ENCODE data around the gene DGCR2.
"Not testable (repeated sequence)": the region's sequence is repeated elsewhere in the genome, so short reads cannot be mapped to it uniquely, and the experiment has no call there.

Gene DGCR2

GRCh38 chr22:19079691-19080090 is 42.5 kb downstream of the DGCR2 start:
- no peak for DNase-seq

- DNase-seq, result no peak
Measured at GRCh38 chr22:19075404-19075803, 46.8 kb downstream of the DGCR2 start.

DNA sequence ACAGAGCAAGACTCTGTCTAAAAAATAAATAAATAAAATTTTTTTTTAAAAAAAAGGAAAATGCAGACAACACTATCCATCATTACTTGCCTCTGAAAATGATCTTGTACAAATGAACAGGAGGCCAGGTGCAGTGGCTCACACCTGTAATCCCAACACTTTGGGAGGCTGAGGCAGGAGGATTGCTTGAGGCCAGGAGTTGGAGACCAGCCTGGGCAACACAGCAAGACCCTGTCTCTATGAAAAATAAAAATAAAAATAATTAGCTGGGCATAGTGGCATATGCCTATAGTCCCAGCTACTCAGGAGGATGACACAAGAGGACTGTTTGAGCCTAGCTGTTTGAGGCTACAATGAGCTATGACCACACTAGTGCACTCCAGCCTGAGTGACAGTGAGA is 49.4 kb downstream of the DGCR2 start:
- not testable (repeated sequence) for DNase-seq

- DNase-seq, result no peak
Measured at GRCh38 chr22:19070397-19071169, 51.6 kb downstream of the DGCR2 start.

DNA sequence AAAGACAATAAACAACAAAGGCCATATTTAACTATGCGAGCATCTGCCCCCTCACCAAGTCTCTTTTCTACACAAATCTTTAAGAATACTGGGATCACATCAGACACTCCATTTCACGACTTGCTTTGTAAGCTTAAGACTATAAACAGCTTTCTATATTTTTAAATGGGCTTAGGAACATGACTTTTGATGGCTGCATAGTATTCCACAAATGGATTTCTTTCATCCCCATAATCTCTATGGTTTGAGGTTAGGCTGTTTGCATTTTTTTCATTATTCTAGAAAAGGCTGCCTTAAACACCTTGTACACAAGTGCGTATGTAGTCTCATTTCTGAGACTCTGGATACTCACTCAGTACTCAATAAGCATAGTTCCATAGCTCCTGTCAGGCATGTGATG is 52.8 kb downstream of the DGCR2 start:
- DNase-seq, result no peak

DNA sequence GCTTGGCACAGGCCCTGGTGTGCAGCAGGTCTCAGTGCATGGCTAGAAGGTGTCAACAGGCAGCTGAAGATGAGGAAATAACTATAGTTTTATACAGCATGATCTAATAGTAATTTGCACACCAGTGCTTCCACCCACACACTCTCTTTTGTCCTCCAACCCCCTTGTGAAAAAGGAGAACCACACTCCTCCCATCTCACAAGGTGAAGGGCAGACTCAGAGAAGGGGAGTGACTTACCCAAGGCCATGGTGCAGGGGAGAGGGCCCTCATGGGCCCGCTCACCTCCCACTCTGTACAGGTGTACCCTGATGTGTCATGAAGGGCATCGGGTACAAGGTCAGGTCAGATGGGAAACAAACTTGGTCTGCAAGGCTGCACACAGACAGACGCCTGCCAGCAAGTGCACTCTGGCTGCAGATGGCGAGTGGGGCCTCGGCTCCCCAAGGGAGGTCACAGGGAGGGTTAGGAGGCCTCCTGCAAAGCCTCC is 53.4 kb downstream of the DGCR2 start:
- no peak for DNase-seq

GRCh38 chr22:19067696-19068348 is 54.4 kb downstream of the DGCR2 start:
- no peak for DNase-seq

- DNase-seq, result no peak
Measured at GRCh38 chr22:19066531-19067271, 55.5 kb downstream of the DGCR2 start.

GRCh38 chr22:19065929-19066328 is 56.3 kb downstream of the DGCR2 start:
- DNase-seq, result no peak

DNA sequence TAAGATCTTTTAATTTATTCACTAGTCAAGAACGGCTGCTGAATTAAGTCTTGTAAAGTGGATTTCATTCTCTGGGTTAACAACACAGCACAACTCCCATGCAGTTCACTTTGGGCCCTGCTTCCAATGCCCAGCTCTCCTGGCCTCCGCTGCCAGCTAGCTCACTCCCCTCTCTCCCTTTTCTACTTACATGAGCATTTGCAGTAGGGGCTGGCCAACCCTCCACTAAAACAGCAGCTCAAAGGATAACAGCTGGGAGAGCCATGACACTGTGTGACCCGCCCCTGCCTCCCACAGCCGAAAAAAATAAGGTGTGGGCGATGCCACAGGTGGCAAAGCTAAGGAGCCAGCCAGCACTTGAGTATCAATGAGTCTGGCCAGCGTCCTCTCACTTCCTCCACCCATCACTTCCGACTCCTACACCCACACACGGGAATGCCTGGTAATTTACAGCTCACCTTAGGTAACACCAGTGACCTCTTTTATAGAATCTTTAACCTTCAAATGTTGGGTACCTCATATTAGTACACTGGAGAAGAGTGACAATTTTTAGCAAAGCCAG is 56.8 kb downstream of the DGCR2 start:
- no peak for DNase-seq

DNA sequence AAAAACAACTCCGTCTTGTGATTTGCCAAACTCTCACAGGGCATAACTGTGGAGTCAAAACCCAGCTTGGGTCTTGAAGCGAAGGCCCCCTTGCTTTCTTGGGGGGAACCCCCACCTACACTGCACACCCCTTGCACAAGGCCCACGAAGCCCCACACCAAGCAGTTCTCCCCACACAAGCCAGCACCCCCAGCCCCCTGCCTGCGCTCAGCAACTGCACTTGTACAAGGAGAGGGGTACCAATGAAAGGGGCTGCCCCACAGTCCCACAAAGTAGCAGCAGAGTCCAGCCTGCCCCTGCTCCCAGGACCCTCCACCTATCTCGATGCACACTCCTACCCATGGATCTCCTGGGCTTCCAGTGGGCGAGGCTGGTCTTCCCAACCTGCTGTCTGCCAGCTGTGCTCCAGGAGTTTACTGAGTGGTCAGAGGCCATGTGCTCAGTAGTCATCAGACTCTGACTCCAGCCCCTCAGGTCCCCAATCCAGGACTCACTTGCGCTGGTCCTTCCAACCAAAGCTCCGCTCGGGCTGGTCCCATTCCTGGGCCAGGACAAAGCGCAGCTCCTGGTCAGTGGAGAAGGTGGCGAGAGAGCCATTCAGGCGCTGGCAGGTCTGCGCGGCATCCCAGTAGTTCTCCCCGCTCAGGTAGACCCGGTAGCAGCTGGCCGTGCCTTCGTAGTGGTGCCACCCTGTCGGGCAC is 57.7 kb downstream of the DGCR2 start:
- no peak for DNase-seq

DNA sequence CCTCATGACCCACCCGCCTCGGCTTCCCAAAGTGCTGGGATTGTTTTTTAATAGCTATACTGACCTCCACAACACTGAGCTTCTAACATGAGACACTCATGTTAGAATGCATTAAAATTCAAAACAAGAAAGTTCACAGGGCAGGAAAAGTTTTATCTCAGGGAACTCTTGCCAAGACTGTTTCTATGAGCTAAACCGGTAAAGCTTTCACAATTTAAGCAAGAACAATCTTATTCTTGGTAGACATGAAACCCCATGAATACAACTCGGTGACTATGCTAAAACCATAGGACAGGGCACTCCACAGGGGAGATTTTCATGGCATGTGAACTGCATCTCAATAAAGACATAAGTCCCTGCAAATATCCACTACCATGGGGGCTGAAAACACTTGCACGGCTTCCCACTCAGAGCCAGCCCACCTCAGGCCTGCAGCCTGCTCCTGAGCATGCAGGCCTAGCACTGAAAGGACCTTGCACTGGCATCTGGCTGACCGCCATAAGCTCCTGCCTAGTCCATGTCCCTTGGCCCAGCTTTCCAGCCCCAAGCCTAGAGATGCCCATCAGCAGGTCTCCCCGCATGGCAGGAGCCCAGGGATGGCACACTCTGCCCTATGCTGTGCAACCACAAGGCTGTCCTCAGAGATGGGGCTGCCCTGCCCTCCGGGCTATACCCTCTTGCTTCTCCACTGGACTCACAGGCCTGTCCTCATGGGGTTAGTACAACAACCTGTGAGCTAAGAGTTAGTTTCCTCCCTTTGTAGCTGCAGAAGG is 58.4 kb downstream of the DGCR2 start:
- no peak for DNase-seq

DNA sequence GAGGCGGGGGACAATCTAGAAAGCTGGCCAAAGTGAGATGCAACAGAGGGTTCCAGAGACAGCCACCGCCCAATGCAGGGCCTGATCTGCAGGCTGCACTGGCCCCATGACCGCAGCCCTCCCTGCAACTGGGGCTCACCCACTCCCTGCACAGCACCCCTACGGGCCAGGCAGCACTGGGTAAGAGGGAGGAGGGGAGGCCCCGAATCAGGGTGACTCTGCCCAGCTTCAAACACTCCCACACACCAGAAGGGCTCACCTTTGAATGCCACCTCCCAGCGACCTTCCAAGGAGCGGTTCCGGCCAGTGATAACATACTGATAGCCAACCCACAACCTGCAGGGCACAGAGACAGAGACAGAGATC is 59.3 kb downstream of the DGCR2 start:
- DNase-seq, result no peak

- DNase-seq, result no peak
Measured at GRCh38 chr22:19062139-19062942, 59.9 kb downstream of the DGCR2 start.

GRCh38 chr22:19061471-19062138 is 60.6 kb downstream of the DGCR2 start:
- DNase-seq, result no peak

GRCh38 chr22:19060356-19061009 is 61.7 kb downstream of the DGCR2 start:
- DNase-seq, result no peak

DNA sequence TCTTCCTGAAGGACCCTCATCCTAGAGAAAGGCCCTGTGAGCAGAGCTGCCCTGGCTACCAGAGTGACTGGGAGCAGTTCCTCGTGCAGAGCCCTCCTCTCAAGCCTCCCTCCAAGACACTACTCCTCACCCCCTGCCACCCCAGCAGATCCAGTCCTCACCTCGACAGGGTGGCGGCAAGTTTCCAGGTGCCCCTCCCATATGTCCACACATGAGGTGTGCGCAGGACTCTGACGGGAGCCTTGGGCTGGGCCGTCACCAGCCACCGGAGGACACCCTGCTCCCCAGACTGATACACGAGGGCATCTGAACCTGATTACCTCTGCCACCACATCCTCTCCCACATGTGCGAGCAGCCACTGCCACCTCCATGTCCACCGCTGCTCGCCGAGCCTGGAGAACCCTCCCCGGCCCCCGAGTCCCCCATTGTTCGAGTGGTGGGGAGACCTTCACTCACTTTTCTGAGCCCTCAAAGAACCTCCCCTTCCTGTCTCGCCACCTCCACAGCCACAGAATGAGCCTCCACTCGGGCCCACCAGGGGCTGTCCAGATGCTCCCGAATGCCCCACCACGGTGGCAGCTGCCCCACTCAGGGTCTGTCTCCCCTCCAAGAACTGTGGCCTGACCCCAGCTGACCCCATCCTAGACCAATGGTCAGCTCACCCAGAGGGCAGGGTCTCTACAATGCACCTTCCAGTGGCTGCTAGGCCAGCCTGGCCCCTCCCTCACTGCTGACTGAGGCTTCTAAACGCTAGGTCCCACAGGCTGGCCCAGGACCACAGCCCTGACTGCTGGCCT is 62.5 kb downstream of the DGCR2 start:
- DNase-seq, result no peak

GRCh38 chr22:19058713-19059451 is 63.3 kb downstream of the DGCR2 start:
- DNase-seq, result no peak
